PFSK-1 (cell line): ENCODE data around the gene GNB5.

Experiments used
- FOXP2 ChIP-seq: optimal IDR thresholded peaks from 2 replicates; pipeline ENCODE3; 2011; ENCODE audit warnings: borderline replicate concordance, control low read depth, inconsistent platforms; ENCODE audit not compliant: insufficient read depth; ENCODE audit errors: extremely low read length, extremely low read depth
- POLR2AphosphoS5 ChIP-seq: IDR thresholded peaks from 2 replicates; pipeline ENCODE4 v1.6.1; 2012; ENCODE audit warnings: low read depth, mild to moderate bottlenecking, control low read depth, low read length, moderate library complexity
- REST ChIP-seq, 2 experiments: IDR thresholded peaks; 2 replicates each; pipeline versions ENCODE4 v1.6.1 to v1.8.0; 2011 to 2012; ENCODE audit warnings: low read depth in 2 of 2, low read length in 2 of 2, control low read depth in 1 of 2, inconsistent platforms in 1 of 2, mild to moderate bottlenecking in 1 of 2, moderate library complexity in 1 of 2; ENCODE audit not compliant: insufficient read depth in 1 of 2
- SIN3A ChIP-seq: IDR thresholded peaks from 2 replicates; pipeline ENCODE4 v1.6.1; 2012; ENCODE audit warnings: mild to moderate bottlenecking, low read length, moderate library complexity, borderline replicate concordance; ENCODE audit not compliant: insufficient read depth
- TAF1 ChIP-seq: IDR thresholded peaks from 2 replicates; pipeline ENCODE4 v1.6.1; 2012; ENCODE audit warnings: low read length, control low read depth, borderline replicate concordance; ENCODE audit not compliant: insufficient read depth

- TF ChIP-seq TAF1 (no peak), POLR2AphosphoS5 (no peak), SIN3A (no peak), REST (IDR thresholded peaks at IDR 0.05; ENCODE audit: insufficient read depth in 1 of 2, low read depth in 2 of 2, low read length in 2 of 2) (no peak), FOXP2 (no peak)
Observed at GRCh38 chr15:52136442-52136980, 54.7 kb downstream of the GNB5 start.
